Stimulated activated naive B cell treated with anti-CD40 and anti-IgM and Interleukin-4, amounts not matched to agents 10 μg/mL and 1 μg/mL and 100 μg/mL, for 72 hours (primary cell): ENCODE data around the gene MYBPC3.
"Not testable (repeated sequence)": the region's sequence is repeated elsewhere in the genome, so short reads cannot be mapped to it uniquely, and the experiment has no call there.

ENCODE experiments used
- ATAC-seq, 2 donors: fragments of 150-1000 bp; cut with Tn5 transposase; replicated peaks; 2 replicates each; pipeline ENCODE4 v1.10.0; 2021; ENCODE audit warnings: moderate library complexity in 1 of 2
- DNase-seq: peaks from one replicate; pipeline ENCODE4 v3.0.0; 2021
- H3K27ac Mint-ChIP-seq: one replicate; pipeline ENCODE4 v1.8.0; 2022; ENCODE audit warnings: mild to moderate bottlenecking, mixed read lengths
- H3K27me3 Mint-ChIP-seq, 2 donors: one replicate each; pipeline ENCODE4 v1.8.0; 2022; ENCODE audit warnings: mixed read lengths in 2 of 2
- H3K36me3 Mint-ChIP-seq, 2 donors: one replicate each; pipeline ENCODE4 v1.8.0; 2022; ENCODE audit warnings: mixed read lengths in 2 of 2, mild to moderate bottlenecking in 1 of 2
- H3K4me1 Mint-ChIP-seq, 2 donors: one replicate each; pipeline ENCODE4 v1.8.0; 2022; ENCODE audit warnings: mixed read lengths in 2 of 2, mild to moderate bottlenecking in 1 of 2
- H3K4me3 Mint-ChIP-seq, 2 donors: one replicate each; pipeline ENCODE4 v1.8.0; 2022; ENCODE audit warnings: mild to moderate bottlenecking in 2 of 2, mixed read lengths in 2 of 2, moderate library complexity in 1 of 2
- H3K9me3 Mint-ChIP-seq, 2 donors: one replicate each; pipeline ENCODE4 v1.8.0; 2022; ENCODE audit warnings: mixed read lengths in 2 of 2, mild to moderate bottlenecking in 1 of 2

The MYBPC3 gene

GRCh38 chr11:47317064-47317828 is 35.3 kb downstream of the MYBPC3 start:
- ATAC-seq: no peak
- H3K27me3 Mint-ChIP-seq: no peaks in the 10 kb centered on the region
- no peak for DNase-seq
- peaks cover 0 to 7% of the 10 kb centered on the region in 2 donors for H3K4me1 Mint-ChIP-seq
- H3K27ac Mint-ChIP-seq: peak overlapping the region; percentile 66
- no peaks in the 10 kb centered on the region for H3K9me3 Mint-ChIP-seq
- H3K36me3 Mint-ChIP-seq: peaks cover 22 to 30% of the 10 kb centered on the region in 2 donors
- H3K4me3 Mint-ChIP-seq: no peak overlapping the region

GRCh38 chr11:47316501-47316900 is 36.0 kb downstream of the MYBPC3 start:
- H3K9me3 Mint-ChIP-seq, H3K27me3 Mint-ChIP-seq, ATAC-seq, H3K27ac Mint-ChIP-seq, H3K4me3 Mint-ChIP-seq, H3K4me1 Mint-ChIP-seq, DNase-seq: not testable (repeated sequence)
- peaks cover 19 to 34% of the 10 kb centered on the region in 2 donors for H3K36me3 Mint-ChIP-seq

- H3K4me1 Mint-ChIP-seq: peaks cover 0 to 7% of the 10 kb centered on the region in 2 donors
- H3K9me3 Mint-ChIP-seq: no peaks in the 10 kb centered on the region
- no peak overlapping the region for H3K4me3 Mint-ChIP-seq
- H3K27ac Mint-ChIP-seq: no peak overlapping the region
- peaks cover 20 to 35% of the 10 kb centered on the region in 2 donors for H3K36me3 Mint-ChIP-seq
- no peaks in the 10 kb centered on the region for H3K27me3 Mint-ChIP-seq
- DNase-seq (no peak), ATAC-seq (no peak)
These were observed 37.5 kb downstream of the MYBPC3 start for GRCh38 chr11:47314992-47315391.

GRCh38 chr11:47308050-47308823 is 44.3 kb downstream of the MYBPC3 start:
- Mint-ChIP-seq H3K27me3 (no peaks in the 10 kb centered on the region), H3K4me1 (peaks cover 1 to 5% of the 10 kb centered on the region in 2 donors), H3K27ac (no peak overlapping the region), H3K9me3 (no peaks in the 10 kb centered on the region), H3K36me3 (peaks cover 32 to 56% of the 10 kb centered on the region in 2 donors), H3K4me3 (no peak overlapping the region)
- DNase-seq: no peak
- ATAC-seq: no peak

GRCh38 chr11:47306484-47306844 is 46.0 kb downstream of the MYBPC3 start:
- Mint-ChIP-seq H3K4me1 (peaks cover 1 to 5% of the 10 kb centered on the region in 2 donors), H3K36me3 (peaks cover 48 to 64% of the 10 kb centered on the region in 2 donors), H3K4me3 (no peak overlapping the region), H3K27ac (no peak overlapping the region), H3K9me3 (peaks cover 5 to 6% of the 10 kb centered on the region in 2 donors), H3K27me3 (no peaks in the 10 kb centered on the region)
- no peak for DNase-seq
- ATAC-seq: no peak

- no peak overlapping the region for H3K27ac Mint-ChIP-seq
- H3K4me3 Mint-ChIP-seq: no peak overlapping the region
- peaks cover 5 to 6% of the 10 kb centered on the region in 2 donors for H3K9me3 Mint-ChIP-seq
- H3K4me1 Mint-ChIP-seq: peaks cover 1 to 5% of the 10 kb centered on the region in 2 donors
- no peak for ATAC-seq
- H3K27me3 Mint-ChIP-seq: no peaks in the 10 kb centered on the region
- H3K36me3 Mint-ChIP-seq: peaks cover 48 to 66% of the 10 kb centered on the region in 2 donors
- DNase-seq: no peak
These were observed 46.6 kb downstream of the MYBPC3 start for GRCh38 chr11:47305734-47306483.

GRCh38 chr11:47302853-47303252 is 49.6 kb downstream of the MYBPC3 start:
- Mint-ChIP-seq H3K36me3 (peaks cover 65 to 79% of the 10 kb centered on the region in 2 donors), H3K4me3 (no peak overlapping the region), H3K27me3 (no peaks in the 10 kb centered on the region), H3K27ac (no peak overlapping the region), H3K4me1 (peaks cover 1 to 5% of the 10 kb centered on the region in 2 donors), H3K9me3 (peaks cover 6 to 14% of the 10 kb centered on the region in 2 donors)
- DNase-seq (no peak), ATAC-seq (no peak)

- no peak overlapping the region for H3K4me3 Mint-ChIP-seq
- H3K9me3 Mint-ChIP-seq: peaks cover 6 to 14% of the 10 kb centered on the region in 2 donors
- H3K27me3 Mint-ChIP-seq: no peaks in the 10 kb centered on the region
- ATAC-seq: no peak
- peaks cover 71 to 78% of the 10 kb centered on the region in 2 donors for H3K36me3 Mint-ChIP-seq
- DNase-seq: no peak
- H3K27ac Mint-ChIP-seq: no peak overlapping the region
- H3K4me1 Mint-ChIP-seq: no peaks in the 10 kb centered on the region
These were observed 53.4 kb downstream of the MYBPC3 start for GRCh38 chr11:47299078-47299477.

- no peak overlapping the region for H3K4me3 Mint-ChIP-seq
- DNase-seq (no peak), ATAC-seq (no peak)
- H3K36me3 Mint-ChIP-seq: peaks cover 61 to 71% of the 10 kb centered on the region in 2 donors
- peaks cover 0 to 9% of the 10 kb centered on the region in 2 donors for H3K9me3 Mint-ChIP-seq
- H3K4me1 Mint-ChIP-seq: no peaks in the 10 kb centered on the region
- H3K27me3 Mint-ChIP-seq: no peaks in the 10 kb centered on the region
- no peak overlapping the region for H3K27ac Mint-ChIP-seq
These were observed 56.5 kb downstream of the MYBPC3 start for GRCh38 chr11:47296045-47296444.

- no peaks in the 10 kb centered on the region for H3K4me1 Mint-ChIP-seq
- H3K27me3 Mint-ChIP-seq: no peaks in the 10 kb centered on the region
- H3K4me3 Mint-ChIP-seq: no peak overlapping the region
- H3K36me3 Mint-ChIP-seq: peaks cover 63 to 71% of the 10 kb centered on the region in 2 donors
- DNase-seq (no peak), ATAC-seq (no peak)
- no peak overlapping the region for H3K27ac Mint-ChIP-seq
- H3K9me3 Mint-ChIP-seq: peaks cover 0 to 9% of the 10 kb centered on the region in 2 donors
These were observed 57.1 kb downstream of the MYBPC3 start for GRCh38 chr11:47295385-47295784.

GRCh38 chr11:47289856-47290255 is 62.6 kb downstream of the MYBPC3 start:
- H3K4me1 Mint-ChIP-seq: no peaks in the 10 kb centered on the region
- no peak for DNase-seq
- no peak for ATAC-seq
- H3K36me3 Mint-ChIP-seq: peaks cover 56 to 73% of the 10 kb centered on the region in 2 donors
- H3K9me3 Mint-ChIP-seq: no peaks in the 10 kb centered on the region
- no peaks in the 10 kb centered on the region for H3K27me3 Mint-ChIP-seq
- H3K4me3 Mint-ChIP-seq: no peak overlapping the region
- H3K27ac Mint-ChIP-seq: no peak overlapping the region

- H3K4me1 Mint-ChIP-seq: no peaks in the 10 kb centered on the region
- DNase-seq (no peak), ATAC-seq (no peak)
- no peak overlapping the region for H3K4me3 Mint-ChIP-seq
- H3K9me3 Mint-ChIP-seq: no peaks in the 10 kb centered on the region
- no peaks in the 10 kb centered on the region for H3K27me3 Mint-ChIP-seq
- no peak overlapping the region for H3K27ac Mint-ChIP-seq
- H3K36me3 Mint-ChIP-seq: peaks cover 58 to 77% of the 10 kb centered on the region in 2 donors
These were observed 64.4 kb downstream of the MYBPC3 start for GRCh38 chr11:47288066-47288465.

- ATAC-seq: no peak
- Mint-ChIP-seq H3K4me3 (no peak overlapping the region), H3K27me3 (no peaks in the 10 kb centered on the region), H3K27ac (peak overlapping the region; percentile 37), H3K9me3 (no peaks in the 10 kb centered on the region), H3K4me1 (no peaks in the 10 kb centered on the region), H3K36me3 (peaks cover 53 to 67% of the 10 kb centered on the region in 2 donors)
- DNase-seq: no peak
These were observed 66.3 kb downstream of the MYBPC3 start for GRCh38 chr11:47285969-47286770.

GRCh38 chr11:47284151-47284550 is 68.4 kb downstream of the MYBPC3 start:
- DNase-seq (no peak), ATAC-seq (no peak)
- Mint-ChIP-seq H3K4me1 (no peaks in the 10 kb centered on the region), H3K9me3 (no peaks in the 10 kb centered on the region), H3K4me3 (no peak overlapping the region), H3K27ac (no peak overlapping the region), H3K27me3 (no peaks in the 10 kb centered on the region), H3K36me3 (peaks cover 38 to 59% of the 10 kb centered on the region in 2 donors)
